HG03469 (cell line): ENCODE data around the gene ARRDC2.
"Not testable (repeated sequence)": the region's sequence is repeated elsewhere in the genome, so short reads cannot be mapped to it uniquely, and the experiment has no call there.

Source experiments
- ATAC-seq: cut with Tn5 transposase; IDR thresholded peaks from one replicate; pipeline ENCODE4 v1.9.1; 2021; ENCODE audit warnings: mild to moderate bottlenecking, moderate library complexity, moderate number of reproducible peaks; ENCODE audit not compliant: unreplicated experiment

Gene ARRDC2

GRCh38 chr19:18007917-18008673, at the start of gene ARRDC2:
TSS of gene ARRDC2 (plus strand) at chr19:18008170. CDS start at chr19:18008311, 141 bp downstream.
- no peak for ATAC-seq

DNA sequence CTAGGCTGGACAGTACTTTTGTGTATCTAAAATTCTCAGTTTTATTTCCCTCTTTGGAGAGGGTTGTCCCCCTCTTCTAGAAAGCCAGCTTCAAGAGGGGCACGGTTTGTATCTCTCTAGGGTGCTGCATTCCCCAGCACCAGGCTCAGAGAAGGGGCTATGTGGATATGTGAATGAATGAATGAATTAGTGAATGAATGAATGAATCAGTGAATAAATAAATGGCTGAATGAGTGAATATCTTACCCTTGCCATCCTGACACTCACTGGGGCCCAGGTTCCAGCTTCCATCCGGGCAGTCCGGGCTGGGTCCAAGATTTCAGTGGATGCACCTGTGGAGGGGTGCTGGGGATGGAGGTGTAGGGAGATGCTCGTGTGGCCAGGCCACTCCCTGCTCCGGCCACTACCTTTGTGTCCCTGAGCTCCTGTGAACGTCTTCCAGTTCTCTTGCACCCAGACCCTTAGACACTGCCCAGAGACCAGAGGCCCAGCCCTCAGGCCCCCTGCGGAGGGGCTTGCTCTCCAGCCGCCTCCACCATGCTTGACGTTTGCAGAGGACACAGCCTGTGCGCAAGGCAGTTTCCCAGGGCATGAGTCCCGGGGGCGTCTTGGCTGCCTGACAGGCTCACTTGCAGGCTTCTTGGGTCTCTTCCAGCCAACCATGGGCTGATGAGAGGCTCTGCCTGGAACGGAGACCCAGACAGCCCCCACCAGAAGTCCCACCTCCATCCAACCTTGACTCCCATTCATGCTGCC, 43.9 kb upstream of the ARRDC2 start:
- ATAC-seq: no peak

DNA sequence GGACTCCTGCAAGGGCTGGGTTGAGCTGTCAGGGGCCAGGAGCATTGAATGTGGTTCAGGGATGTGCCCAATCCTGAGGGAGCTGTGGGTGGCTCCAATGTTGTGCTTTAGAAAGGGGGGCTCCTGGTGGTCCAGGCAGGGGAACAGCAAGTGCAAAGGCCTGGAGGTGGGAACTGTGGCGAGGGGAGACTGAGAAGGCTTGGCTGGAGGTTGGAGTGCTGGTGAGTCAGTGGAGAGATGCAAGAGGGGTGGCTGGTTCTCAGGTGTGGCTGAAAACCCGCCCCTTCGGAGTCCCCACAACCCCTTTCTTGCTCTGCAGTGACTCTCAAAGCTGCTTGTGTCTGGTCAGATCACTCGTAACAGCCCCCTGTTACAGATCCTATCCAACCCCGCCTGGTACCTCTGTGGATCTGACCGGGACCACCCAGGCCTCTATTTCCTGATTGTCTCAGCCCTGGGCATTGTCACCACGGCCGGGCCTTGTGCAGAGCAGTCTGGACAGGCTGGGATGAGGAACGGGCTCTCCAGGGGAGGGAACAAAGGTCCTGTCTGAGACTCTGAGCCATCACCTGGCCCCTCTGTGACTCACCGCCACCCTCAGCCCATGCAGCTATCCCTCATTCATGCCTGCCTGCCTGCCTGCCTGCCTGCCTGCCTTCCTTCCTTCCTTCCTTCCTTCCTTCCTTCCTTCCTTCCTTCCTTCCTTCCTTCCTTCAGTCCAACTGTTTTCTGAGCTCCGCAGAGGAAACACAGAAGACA, 42.4 kb upstream of the ARRDC2 start:
- ATAC-seq: no peak

DNA sequence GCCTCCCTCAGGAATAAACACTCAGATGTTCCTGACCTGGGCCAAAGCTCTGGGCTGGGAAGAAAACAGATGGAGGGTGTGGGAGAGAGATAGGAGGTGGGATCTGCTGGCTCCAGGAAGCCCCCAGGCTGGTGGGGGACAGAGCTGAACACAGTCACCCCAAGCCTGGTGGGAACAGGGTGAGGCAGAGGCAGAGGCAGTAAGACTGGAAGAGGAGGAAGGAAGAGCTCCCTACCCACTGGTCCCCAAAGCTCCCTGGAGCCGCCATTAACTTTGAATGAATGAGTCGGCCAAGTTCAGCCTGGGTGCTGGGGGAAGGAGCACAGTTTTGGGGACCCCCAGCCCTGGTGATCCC, 41.9 kb upstream of the ARRDC2 start:
- ATAC-seq: no peak

DNA sequence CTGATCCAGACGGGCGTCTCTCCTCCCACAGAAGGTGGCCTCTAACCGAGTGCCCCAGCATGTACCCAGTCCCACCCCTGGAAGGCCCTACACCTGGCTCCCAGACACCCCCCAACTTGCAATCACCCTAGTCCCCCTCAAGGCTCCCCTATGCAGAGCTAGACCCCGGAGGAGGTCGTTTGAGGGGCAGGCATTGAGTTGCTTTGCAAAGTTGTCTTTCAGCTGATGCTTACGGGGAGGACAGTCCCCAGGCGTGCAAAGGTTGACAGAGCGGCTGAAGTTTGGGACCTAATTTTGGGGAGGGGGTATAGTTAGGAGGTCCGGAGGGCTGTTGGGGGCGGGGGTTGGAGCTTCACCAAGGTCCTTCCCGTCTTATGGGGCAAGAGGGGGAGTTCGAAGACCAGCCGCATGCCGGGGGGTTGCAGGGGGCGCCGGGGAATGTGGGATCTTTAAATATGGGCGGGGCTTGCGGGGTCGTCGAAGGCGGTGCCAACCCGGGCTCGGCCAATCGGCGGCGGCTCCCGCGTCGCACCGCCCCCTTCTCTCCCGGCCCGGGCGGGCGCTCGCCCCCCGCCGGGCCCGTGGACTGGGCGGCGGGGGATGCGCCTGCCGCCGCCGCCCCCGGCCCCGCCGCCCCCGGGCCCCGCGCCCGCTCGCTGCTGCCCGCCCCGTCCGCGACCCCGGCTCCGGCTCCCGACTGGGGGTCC, 41.3 kb upstream of the ARRDC2 start, which contains the start of gene KCNN1:
Gene KCNN1, plus strand, starts transcription at position 558 of the 707 bp plus-strand sequence. CDS start 6,782 bp downstream, outside the sequence.
- no peak for ATAC-seq

GRCh38 chr19:17967257-17968051, 40.5 kb upstream of the ARRDC2 start:
- no peak for ATAC-seq

GRCh38 chr19:17968362-17968761, 39.6 kb upstream of the ARRDC2 start:
- ATAC-seq: no peak

DNA sequence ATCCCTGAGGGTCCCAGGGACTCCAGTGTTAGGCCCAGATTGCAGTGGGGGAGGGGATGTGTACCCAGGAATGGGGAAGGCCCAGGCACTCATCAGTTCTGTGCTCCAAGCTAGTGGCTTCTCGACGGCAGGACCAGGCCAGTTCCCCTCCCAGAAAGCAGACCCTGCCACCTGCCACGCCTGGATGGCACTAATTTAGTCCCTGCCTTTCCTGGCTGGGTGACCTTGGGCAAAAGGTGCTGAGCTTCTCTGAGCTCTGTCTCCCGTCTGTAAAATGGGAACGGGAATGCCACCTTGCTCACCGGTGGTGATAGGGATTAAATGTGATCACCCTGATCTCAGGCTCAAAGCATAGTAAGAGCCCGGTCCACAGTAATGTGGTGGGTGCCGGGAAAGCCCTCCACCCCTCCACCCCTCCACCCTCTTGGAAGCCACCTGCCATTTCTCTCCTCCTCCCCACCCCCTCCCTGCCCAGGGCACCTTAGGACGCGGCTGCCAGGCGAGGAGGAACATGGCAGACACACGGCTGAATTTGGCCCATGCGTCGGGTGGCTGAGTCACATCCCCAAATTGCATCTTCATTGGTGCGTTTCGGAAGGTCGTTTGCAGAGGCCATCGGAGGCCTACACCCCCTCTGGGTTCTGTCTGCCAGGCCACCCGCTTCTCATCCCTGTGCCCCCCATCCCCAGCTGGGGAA, 38.7 kb upstream of the ARRDC2 start:
- ATAC-seq: no peak

DNA sequence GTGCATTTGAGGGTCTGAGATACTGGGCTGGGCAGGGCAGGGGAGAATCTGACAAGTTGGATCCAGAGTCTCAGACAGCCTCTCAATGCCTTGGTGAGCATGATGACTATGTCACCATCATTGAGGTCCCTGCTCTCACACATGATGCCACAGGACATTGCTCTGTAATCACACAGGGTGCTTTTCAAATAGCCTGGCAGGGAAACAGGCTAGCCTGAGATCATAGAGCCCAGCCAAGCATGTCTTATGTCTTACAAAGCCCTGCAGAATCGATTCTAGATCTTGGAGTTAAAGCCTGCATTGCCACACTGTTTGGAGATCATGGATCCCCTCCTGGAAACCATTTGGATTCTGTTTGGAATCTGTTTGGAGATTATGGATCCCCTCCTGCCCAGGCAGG, 35.7 kb upstream of the ARRDC2 start:
- no peak for ATAC-seq

- no peak for ATAC-seq
Measured at GRCh38 chr19:17973759-17974158, 34.2 kb upstream of the ARRDC2 start.

- no peak for ATAC-seq
Measured at GRCh38 chr19:17974551-17974950, 33.4 kb upstream of the ARRDC2 start.

- no peak for ATAC-seq
Measured at GRCh38 chr19:17975032-17975431, 32.9 kb upstream of the ARRDC2 start.

DNA sequence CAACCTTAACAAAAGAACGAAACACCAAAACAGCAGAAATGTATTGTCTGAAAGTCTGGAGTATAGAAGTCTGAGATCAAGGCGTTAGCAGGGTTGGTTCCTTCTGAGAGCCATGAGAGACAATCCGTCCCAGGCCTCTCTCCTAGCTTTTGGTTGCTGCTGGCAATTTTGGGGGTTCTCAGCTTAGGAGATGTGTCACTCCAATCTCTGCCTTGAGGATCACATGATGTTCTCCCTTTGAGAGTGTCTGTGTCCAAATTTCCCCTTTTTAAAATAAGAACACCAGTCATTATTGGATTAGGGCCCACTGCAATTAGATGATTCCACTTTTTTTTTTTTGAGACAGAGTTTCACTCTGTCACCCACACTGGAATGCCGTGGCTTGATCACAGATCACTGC, 30.9 kb upstream of the ARRDC2 start:
- no peak for ATAC-seq

GRCh38 chr19:17977488-17977887, 30.5 kb upstream of the ARRDC2 start:
- ATAC-seq: no peak

DNA sequence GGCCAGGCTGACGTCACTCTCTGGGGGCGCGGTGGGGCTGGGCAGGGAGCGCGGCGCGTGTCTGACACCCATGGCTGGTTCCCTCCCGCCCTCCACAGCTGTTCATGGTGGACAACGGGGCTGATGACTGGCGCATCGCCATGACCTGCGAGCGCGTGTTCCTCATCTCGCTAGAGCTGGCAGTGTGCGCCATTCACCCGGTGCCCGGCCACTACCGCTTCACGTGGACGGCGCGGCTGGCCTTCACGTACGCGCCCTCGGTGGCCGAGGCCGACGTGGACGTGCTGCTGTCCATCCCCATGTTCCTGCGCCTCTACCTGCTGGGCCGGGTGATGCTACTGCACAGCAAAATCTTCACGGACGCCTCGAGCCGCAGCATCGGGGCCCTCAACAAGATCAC, 26.4 kb upstream of the ARRDC2 start:
- no peak for ATAC-seq

DNA sequence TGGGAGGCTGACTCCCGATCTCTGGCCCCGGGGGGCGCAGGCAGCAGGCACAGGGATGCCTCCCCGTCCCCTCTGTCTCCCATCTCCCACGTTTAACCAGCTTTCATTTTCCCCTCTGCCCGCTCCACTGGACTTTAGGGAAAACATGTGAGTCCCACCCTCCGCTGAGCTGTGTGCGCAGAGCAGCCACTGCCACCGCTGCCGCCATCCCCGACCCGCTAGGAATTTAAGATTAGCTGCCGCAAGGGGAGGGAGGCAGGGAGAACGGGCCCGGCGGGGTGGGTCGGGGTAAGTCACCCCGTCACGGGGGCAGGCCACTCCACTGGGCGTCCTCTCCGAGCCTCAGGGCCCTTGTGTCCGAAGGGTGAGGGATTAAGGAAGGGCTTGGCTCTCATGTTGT, 25.5 kb upstream of the ARRDC2 start:
- no peak for ATAC-seq

DNA sequence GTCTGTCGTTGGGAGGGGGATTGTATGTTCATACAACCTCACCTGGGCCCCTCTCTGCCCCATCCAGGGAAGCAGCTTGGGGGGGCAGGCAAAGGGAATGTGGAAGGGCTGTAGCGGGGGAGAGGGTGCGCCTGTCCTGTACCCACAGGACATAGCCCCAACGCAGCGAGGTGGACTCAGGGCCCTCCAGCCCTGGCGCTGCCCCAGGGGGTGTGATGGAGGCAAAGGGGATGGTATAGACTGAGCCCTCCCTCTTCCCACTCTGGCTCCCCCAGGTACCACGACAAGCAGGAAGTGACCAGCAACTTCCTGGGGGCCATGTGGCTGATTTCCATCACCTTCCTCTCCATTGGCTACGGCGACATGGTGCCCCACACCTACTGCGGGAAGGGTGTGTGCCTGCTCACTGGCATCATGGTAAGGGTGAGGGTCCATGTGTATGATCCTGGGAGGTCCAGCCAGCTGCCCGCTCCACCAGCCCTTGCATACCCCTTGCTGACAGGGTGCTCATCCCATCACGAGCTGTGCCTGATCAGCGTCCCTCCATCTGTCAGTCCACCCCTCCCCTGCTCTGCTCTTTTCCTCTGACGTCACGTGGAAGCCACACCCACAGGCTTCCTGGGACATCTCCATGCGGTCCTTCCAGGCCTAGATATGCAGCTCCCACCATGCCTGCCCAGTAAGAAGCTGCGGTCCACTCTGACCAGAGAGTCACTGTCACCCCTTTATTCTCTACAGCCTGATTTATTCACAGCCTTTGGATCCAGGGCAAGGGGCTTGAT, 22.7 kb upstream of the ARRDC2 start:
- ATAC-seq: no peak

DNA sequence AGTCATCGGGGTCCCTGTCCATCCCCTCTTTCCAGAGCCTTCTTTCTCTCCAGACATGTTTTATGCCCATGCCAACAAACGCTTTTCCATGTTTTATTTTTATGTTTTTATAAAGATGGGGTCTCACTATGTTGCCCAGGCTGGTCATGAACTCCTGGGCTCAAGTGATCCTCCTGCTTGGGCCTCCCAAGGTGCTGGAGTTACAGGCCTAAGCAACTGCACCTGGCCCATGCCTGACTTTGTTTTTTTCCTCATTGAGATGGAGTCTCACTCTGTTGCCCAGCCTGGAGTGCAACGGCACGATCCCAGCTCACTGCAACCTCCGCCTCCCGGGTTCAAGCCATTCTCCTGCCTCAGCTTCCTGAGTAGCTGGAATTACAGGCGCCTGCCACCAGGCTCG, 21.4 kb upstream of the ARRDC2 start:
- not testable (repeated sequence) for ATAC-seq

DNA sequence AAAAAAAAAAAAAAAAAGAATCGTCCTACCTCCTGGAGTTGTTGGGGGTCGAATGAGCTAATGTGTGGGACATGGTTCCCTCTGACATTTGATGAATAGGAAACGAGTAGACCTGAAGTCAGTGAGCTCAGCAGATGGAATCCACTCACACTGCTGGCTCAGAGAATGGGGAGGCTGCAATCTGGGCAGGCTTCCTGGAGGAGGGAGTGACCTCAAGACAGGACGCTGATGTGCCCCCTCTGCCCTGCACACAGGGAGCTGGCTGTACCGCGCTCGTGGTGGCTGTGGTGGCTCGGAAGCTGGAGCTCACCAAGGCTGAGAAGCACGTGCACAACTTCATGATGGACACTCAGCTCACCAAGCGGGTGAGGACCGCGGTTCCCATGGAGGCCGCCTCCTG, 19.8 kb upstream of the ARRDC2 start:
- no peak for ATAC-seq
